Coronary artery (tissue), 2 donors: Measurements from ENCODE around the gene PRSS56.

ENCODE experiments used
- DNase-seq: peaks from one replicate; pipeline ENCODE4 v3.0.0-alpha.2; 2017; ENCODE audit warnings: low spot score
- H3K27ac ChIP-seq, 2 donors: fragments of 200-600 bp; sonication (generic); one replicate each; pipeline ENCODE4 v1.5.1; 2016 to 2019
- H3K4me3 ChIP-seq: fragments of 200-600 bp; sonication (generic); 2 replicates; pipeline ENCODE4 v1.5.1; 2016; ENCODE audit warnings: mild to moderate bottlenecking, moderate library complexity
- TF ChIP-seq, protein P1 (sequence below): fragments of 200-600 bp; sonication (generic); IDR thresholded peaks from one replicate; pipeline ENCODE4 v1.5.1; 2019; ENCODE audit warnings: antibody characterized with exemption

PRSS56 gene

DNA sequence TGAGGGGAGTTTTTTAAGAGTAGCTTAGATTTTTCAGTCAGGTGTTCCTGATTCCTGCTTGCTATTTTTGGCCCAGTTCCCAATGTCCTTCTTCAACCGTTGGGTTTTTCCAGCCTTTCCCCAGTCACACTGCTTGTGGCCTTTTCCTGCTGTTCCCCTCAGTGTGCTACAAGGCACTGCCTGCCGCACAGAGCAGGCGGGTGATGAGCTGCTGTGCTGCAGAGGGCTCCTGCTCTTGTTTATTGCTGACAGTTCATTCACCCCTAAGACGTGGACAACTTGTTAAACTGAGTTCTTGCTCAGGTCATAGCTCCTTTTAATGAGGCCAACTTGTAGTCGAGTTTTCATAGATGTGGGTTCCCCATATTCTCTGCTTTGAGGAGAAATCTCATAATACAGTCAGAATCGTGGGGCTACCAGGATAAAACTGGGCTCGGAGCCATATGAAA lies 50.9 kb downstream of the PRSS56 start:
- no peak for DNase-seq
- H3K27ac ChIP-seq = no peak overlapping the region
- H3K4me3 ChIP-seq = no peak overlapping the region
- TF ChIP-seq, protein P1, sequence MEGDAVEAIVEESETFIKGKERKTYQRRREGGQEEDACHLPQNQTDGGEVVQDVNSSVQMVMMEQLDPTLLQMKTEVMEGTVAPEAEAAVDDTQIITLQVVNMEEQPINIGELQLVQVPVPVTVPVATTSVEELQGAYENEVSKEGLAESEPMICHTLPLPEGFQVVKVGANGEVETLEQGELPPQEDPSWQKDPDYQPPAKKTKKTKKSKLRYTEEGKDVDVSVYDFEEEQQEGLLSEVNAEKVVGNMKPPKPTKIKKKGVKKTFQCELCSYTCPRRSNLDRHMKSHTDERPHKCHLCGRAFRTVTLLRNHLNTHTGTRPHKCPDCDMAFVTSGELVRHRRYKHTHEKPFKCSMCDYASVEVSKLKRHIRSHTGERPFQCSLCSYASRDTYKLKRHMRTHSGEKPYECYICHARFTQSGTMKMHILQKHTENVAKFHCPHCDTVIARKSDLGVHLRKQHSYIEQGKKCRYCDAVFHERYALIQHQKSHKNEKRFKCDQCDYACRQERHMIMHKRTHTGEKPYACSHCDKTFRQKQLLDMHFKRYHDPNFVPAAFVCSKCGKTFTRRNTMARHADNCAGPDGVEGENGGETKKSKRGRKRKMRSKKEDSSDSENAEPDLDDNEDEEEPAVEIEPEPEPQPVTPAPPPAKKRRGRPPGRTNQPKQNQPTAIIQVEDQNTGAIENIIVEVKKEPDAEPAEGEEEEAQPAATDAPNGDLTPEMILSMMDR = no peak

DNA sequence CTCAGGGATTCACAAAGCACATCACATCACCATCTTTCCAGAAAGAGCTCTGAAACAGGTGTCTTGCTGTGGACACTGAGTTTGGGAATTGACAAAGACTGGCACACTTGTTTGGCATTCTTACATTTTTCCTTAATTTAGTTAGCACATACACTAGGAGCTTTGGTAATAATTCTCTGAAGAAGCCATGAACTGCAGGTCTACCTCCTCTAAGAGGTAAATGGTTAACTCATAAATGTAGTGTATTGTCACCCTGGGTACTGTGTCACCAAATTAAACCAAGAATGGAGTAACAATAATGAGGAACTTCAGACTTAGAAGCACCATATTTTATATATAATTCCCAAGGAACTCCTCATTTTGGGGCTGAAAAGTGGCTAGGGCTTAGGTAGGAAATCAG lies 52.9 kb downstream of the PRSS56 start:
- H3K4me3 ChIP-seq = no peak overlapping the region
- DNase-seq = no peak
- no peak overlapping the region for H3K27ac ChIP-seq
- TF ChIP-seq, protein P1 = no peak

DNA sequence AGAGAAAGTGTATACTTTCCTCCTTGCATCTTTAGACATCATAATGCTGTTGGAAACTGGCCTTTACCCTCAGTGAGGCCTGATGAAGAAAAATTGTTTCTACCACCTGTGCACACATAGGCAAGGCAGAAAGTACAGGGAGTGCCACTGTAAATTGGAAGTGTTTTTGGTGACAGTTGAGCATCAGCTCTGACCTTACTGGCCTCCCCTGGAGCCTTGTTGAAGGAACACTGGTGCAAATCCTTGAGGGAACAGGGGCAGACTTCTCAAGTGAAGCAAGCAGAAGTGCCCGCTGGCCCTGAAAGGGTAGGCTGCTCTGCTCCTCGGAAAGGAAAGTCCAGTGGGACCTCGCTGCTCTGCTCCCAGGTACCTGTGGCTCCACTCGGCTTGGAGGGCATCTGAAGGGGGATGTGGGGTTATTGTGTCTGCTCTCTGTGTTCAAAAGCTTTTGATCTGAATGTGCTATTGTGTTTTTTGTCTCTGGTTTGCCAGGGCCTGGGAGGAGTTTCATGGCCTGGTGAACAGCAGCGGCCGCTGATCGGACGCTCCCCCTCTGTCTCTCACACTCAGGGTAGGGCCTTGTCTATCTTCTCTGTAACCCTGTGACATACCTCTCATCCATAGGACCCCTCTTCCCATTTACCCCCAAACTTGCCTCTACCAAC lies 53.7 kb downstream of the PRSS56 start:
- TF ChIP-seq, protein P1 = no peak
- no peak for DNase-seq
- Histone ChIP-seq H3K4me3 (no peak overlapping the region), H3K27ac (no peak overlapping the region)

DNA sequence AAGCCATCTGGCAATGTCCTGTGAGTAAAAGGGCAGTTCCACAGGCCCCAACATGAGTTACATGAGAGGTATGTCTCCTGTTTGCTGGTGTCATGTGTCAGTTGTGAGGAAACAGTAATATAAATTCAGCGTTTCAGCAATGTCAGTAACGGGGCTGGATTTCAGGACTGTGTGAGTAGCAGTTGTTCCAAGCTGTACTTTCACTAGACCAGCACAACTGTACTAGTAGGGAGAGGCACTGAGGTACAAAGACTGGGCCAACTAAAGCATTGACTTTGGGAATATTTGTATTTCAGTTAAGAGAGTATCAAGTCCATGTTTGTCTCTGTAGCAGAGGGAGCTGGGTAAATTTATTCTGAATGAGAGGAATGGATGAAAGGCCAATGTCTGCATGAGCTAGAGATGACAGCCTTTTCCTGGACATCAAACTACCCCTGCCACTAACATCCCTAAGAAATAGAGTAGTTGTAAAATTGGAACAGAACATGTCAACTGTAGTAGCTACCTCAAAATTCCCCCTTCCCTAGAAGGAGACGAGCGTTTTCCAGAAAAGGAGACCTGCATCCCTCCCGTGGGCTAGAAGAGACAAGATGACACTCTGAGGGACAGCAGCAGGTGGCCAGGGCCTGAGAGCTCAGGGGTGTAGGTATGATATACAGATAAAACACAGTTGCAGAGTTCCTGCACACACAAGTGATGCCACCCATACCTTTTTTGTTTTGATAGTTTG lies 54.7 kb downstream of the PRSS56 start:
- H3K4me3 ChIP-seq = no peak overlapping the region
- H3K27ac ChIP-seq = no peak overlapping the region
- no peak for DNase-seq

More for the DNA sequence above, 54.7 kb downstream of the PRSS56 start:
- TF ChIP-seq, protein P1 = no peak
